ENCODE data around the gene RNASE4. TPM values are rescaled to one million over a fixed set of nuclear protein-coding genes. Genes with fewer than 3 reads are reported as not detected.
A peak's percentile ranks its signal among the peaks of the same experiment; 100 is the strongest.

Gene RNASE4
- total RNA-seq, 1 experiment from 2014 or later, result 0.82 TPM

- DNase-seq (ENCODE audit: low read depth), result no peak
These were observed 12.6 kb upstream of the RNASE4 start for GRCh38 chr14:20671597-20672283.

- DNase-seq (ENCODE audit: low read depth), result no peak
These were observed 8.7 kb upstream of the RNASE4 start for GRCh38 chr14:20675669-20676068.

- no peak for DNase-seq (ENCODE audit: low read depth)
These were observed 8.3 kb upstream of the RNASE4 start for GRCh38 chr14:20676072-20676471.

GRCh38 chr14:20679907-20680306, 4.5 kb upstream of the RNASE4 start:
- DNase-seq (ENCODE audit: low read depth), result no peak

GRCh38 chr14:20680363-20680762, 4.0 kb upstream of the RNASE4 start:
- DNase-seq (ENCODE audit: low read depth), result no peak

GRCh38 chr14:20680843-20681347, 3.5 kb upstream of the RNASE4 start:
- DNase-seq (ENCODE audit: low read depth), result no peak

GRCh38 chr14:20681348-20682126, 2.8 kb upstream of the RNASE4 start:
- peak; percentile 93 for DNase-seq (ENCODE audit: low read depth)

GRCh38 chr14:20682127-20682434, 2.3 kb upstream of the RNASE4 start:
- DNase-seq (ENCODE audit: low read depth), result no peak

- peak; percentile 86 for DNase-seq (ENCODE audit: low read depth)
These were observed 1.8 kb upstream of the RNASE4 start for GRCh38 chr14:20682435-20683124.

- peak; percentile 95 for DNase-seq (ENCODE audit: low read depth)
These were observed 1.1 kb upstream of the RNASE4 start for GRCh38 chr14:20683125-20683890.

- DNase-seq (ENCODE audit: low read depth), result no peak
These were observed 499 bp downstream of the RNASE4 start for GRCh38 chr14:20684662-20685456.

GRCh38 chr14:20686386-20687143, 2.2 kb downstream of the RNASE4 start:
- no peak for DNase-seq (ENCODE audit: low read depth)

GRCh38 chr14:20687362-20688166, 3.2 kb downstream of the RNASE4 start:
- no peak for DNase-seq (ENCODE audit: low read depth)

GRCh38 chr14:20688167-20688839, 3.9 kb downstream of the RNASE4 start, which contains the start of gene ANG:
Gene ANG, plus strand, starts transcription at chr14:20688764. Its CDS starts 4,801 bp downstream, at chr14:20693565.
- DNase-seq (ENCODE audit: low read depth), result no peak

- DNase-seq (ENCODE audit: low read depth), result peak; percentile 63
These were observed 6.7 kb downstream of the RNASE4 start for GRCh38 chr14:20690848-20691640.

- no peak for DNase-seq (ENCODE audit: low read depth)
These were observed 7.9 kb downstream of the RNASE4 start for GRCh38 chr14:20692116-20692751.

- no peak for DNase-seq (ENCODE audit: low read depth)
These were observed 12.4 kb downstream of the RNASE4 start for GRCh38 chr14:20696764-20697163.
